Stimulated activated naive B cell treated with anti-CD40 and anti-IgM and Interleukin-4, amounts not matched to agents 10 μg/mL and 1 μg/mL and 100 μg/mL, for 72 hours (primary cell): ENCODE results near the gene MCF2L2.

Experiments
- ATAC-seq, 2 donors: fragments of 150-1000 bp; cut with Tn5 transposase; replicated peaks; 2 replicates each; pipeline ENCODE4 v1.10.0; 2021; ENCODE audit warnings: moderate library complexity in 1 of 2
- DNase-seq: peaks from one replicate; pipeline ENCODE4 v3.0.0; 2021
- H3K27ac Mint-ChIP-seq: one replicate; pipeline ENCODE4 v1.8.0; 2022; ENCODE audit warnings: mild to moderate bottlenecking, mixed read lengths
- H3K27me3 Mint-ChIP-seq, 2 donors: one replicate each; pipeline ENCODE4 v1.8.0; 2022; ENCODE audit warnings: mixed read lengths in 2 of 2
- H3K36me3 Mint-ChIP-seq, 2 donors: one replicate each; pipeline ENCODE4 v1.8.0; 2022; ENCODE audit warnings: mixed read lengths in 2 of 2, mild to moderate bottlenecking in 1 of 2
- H3K4me1 Mint-ChIP-seq, 2 donors: one replicate each; pipeline ENCODE4 v1.8.0; 2022; ENCODE audit warnings: mixed read lengths in 2 of 2, mild to moderate bottlenecking in 1 of 2
- H3K4me3 Mint-ChIP-seq, 2 donors: one replicate each; pipeline ENCODE4 v1.8.0; 2022; ENCODE audit warnings: mild to moderate bottlenecking in 2 of 2, mixed read lengths in 2 of 2, moderate library complexity in 1 of 2
- H3K9me3 Mint-ChIP-seq, 2 donors: one replicate each; pipeline ENCODE4 v1.8.0; 2022; ENCODE audit warnings: mixed read lengths in 2 of 2, mild to moderate bottlenecking in 1 of 2

Gene MCF2L2

DNA sequence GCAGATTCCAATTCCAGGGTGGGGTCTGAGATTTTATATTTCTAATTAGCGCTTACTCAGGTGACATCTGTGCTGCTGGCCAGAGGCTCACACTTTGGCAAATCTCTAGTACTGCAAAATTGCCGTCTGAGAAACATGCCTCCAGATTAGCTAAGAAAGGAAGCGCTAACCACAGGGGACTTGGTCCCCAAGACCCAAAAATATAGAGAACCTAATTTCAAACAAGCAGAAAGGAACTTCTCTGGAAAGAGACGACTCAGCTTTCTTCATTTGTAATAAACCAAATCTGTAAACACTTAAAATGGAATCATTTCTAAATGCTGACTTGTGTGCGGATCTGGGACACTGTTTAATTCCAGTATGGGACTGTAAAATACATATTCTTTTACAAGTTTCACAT is 119.7 kb downstream of the MCF2L2 start:
- Mint-ChIP-seq H3K27me3 (peaks cover 9 to 15% of the 10 kb centered on the region in 2 donors), H3K9me3 (peaks cover 0 to 2% of the 10 kb centered on the region in 2 donors), H3K4me1 (peaks cover 23 to 42% of the 10 kb centered on the region in 2 donors), H3K4me3 (no peak overlapping the region), H3K36me3 (peaks cover 4 to 14% of the 10 kb centered on the region in 2 donors), H3K27ac (no peak overlapping the region)
- DNase-seq (no peak), ATAC-seq (no peak)

GRCh38 chr3:183307749-183308148 is 120.7 kb downstream of the MCF2L2 start:
- Mint-ChIP-seq H3K27me3 (peaks cover 12 to 16% of the 10 kb centered on the region in 2 donors), H3K4me3 (peak overlapping the region; percentile 15 to 50), H3K9me3 (no peaks in the 10 kb centered on the region), H3K27ac (no peak overlapping the region), H3K36me3 (peaks cover 4 to 14% of the 10 kb centered on the region in 2 donors), H3K4me1 (peaks cover 16 to 34% of the 10 kb centered on the region in 2 donors)
- ATAC-seq (no peak), DNase-seq (no peak)

- ATAC-seq (peak; percentile 98 to 99), DNase-seq (peak; percentile 64)
- Mint-ChIP-seq H3K9me3 (no peaks in the 10 kb centered on the region), H3K27ac (peak overlapping the region; percentile 70), H3K4me1 (peaks cover 15 to 27% of the 10 kb centered on the region in 2 donors), H3K36me3 (peaks cover 4 to 14% of the 10 kb centered on the region in 2 donors), H3K27me3 (peaks cover 12 to 16% of the 10 kb centered on the region in 2 donors), H3K4me3 (peak overlapping the region; percentile 36 to 62)
Measured at GRCh38 chr3:183306798-183307671, 121.4 kb downstream of the MCF2L2 start.

GRCh38 chr3:183303690-183304089 is 124.7 kb downstream of the MCF2L2 start:
- H3K27ac Mint-ChIP-seq, result no peak overlapping the region
- peaks cover 2 to 5% of the 10 kb centered on the region in 2 donors for H3K36me3 Mint-ChIP-seq
- DNase-seq (no peak), ATAC-seq (no peak)
- H3K4me1 Mint-ChIP-seq, result peaks cover 13 to 27% of the 10 kb centered on the region in 2 donors
- H3K27me3 Mint-ChIP-seq, result peaks cover 18% of the 10 kb centered on the region in 2 donors
- no peak overlapping the region for H3K4me3 Mint-ChIP-seq
- H3K9me3 Mint-ChIP-seq, result no peaks in the 10 kb centered on the region

DNA sequence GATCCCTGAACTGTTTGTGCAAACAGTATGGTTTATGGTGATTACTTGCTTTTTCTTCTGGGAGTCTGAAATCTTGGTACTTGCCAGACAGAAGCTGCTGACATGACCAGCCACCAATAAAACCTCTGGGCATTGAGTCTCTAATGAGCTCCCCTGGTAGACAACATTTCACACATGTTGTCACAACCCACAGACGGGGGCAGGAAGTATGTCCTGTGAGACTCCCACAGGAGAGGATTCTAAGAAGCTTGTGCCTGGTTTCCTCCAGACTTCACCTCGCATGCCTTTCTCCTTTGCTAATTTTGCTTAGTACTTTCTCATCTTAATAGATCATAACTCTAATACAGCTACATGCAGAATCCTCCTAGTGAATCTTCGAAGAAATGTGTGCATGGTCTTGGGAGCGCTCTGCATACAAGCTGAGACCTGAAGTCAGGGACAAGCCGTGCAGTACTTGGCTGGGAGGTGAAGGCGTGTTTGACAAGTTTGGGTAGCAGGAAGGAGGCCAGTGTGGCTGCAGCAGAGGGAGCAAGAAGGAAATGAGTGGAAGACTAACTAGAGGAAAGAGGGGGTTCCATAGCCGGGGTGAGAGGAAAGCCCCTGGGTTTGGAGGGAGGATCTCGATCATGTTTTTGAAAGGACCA is 126.4 kb downstream of the MCF2L2 start:
- H3K27ac Mint-ChIP-seq, result no peak overlapping the region

GRCh38 chr3:183300996-183301562 is 127.3 kb downstream of the MCF2L2 start:
- H3K9me3 Mint-ChIP-seq, result peaks cover 0 to 3% of the 10 kb centered on the region in 2 donors
- ATAC-seq (no peak), DNase-seq (no peak)
- peaks cover 0 to 6% of the 10 kb centered on the region in 2 donors for H3K4me1 Mint-ChIP-seq
- H3K27me3 Mint-ChIP-seq, result peaks cover 18 to 25% of the 10 kb centered on the region in 2 donors
- peaks cover 10 to 14% of the 10 kb centered on the region in 2 donors for H3K36me3 Mint-ChIP-seq
- no peak overlapping the region for H3K27ac Mint-ChIP-seq
- H3K4me3 Mint-ChIP-seq, result no peak overlapping the region

More for the DNA sequence above, 126.4 kb downstream of the MCF2L2 start:
- no peak overlapping the region for H3K4me3 Mint-ChIP-seq
- DNase-seq (no peak), ATAC-seq (no peak)
- peaks cover 8 to 16% of the 10 kb centered on the region in 2 donors for H3K4me1 Mint-ChIP-seq
- peaks cover 13 to 19% of the 10 kb centered on the region in 2 donors for H3K27me3 Mint-ChIP-seq
- peaks cover 4 to 8% of the 10 kb centered on the region in 2 donors for H3K36me3 Mint-ChIP-seq
- no peaks in the 10 kb centered on the region for H3K9me3 Mint-ChIP-seq

- peaks cover 0 to 5% of the 10 kb centered on the region in 2 donors for H3K4me1 Mint-ChIP-seq
- peaks cover 14 to 20% of the 10 kb centered on the region in 2 donors for H3K36me3 Mint-ChIP-seq
- ATAC-seq, result no peak
- no peak overlapping the region for H3K27ac Mint-ChIP-seq
- peaks cover 20 to 25% of the 10 kb centered on the region in 2 donors for H3K27me3 Mint-ChIP-seq
- H3K4me3 Mint-ChIP-seq, result no peak overlapping the region
- H3K9me3 Mint-ChIP-seq, result peaks cover 0 to 3% of the 10 kb centered on the region in 2 donors
- DNase-seq, result no peak
Measured at GRCh38 chr3:183299976-183300375, 128.4 kb downstream of the MCF2L2 start.

GRCh38 chr3:183298701-183299153 is 129.7 kb downstream of the MCF2L2 start:
- peaks cover 16 to 21% of the 10 kb centered on the region in 2 donors for H3K27me3 Mint-ChIP-seq
- H3K4me1 Mint-ChIP-seq, result peaks cover 0 to 2% of the 10 kb centered on the region in 2 donors
- DNase-seq, result no peak
- H3K4me3 Mint-ChIP-seq, result no peak overlapping the region
- no peak overlapping the region for H3K27ac Mint-ChIP-seq
- peaks cover 0 to 3% of the 10 kb centered on the region in 2 donors for H3K9me3 Mint-ChIP-seq
- no peak for ATAC-seq
- peaks cover 16 to 21% of the 10 kb centered on the region in 2 donors for H3K36me3 Mint-ChIP-seq

DNA sequence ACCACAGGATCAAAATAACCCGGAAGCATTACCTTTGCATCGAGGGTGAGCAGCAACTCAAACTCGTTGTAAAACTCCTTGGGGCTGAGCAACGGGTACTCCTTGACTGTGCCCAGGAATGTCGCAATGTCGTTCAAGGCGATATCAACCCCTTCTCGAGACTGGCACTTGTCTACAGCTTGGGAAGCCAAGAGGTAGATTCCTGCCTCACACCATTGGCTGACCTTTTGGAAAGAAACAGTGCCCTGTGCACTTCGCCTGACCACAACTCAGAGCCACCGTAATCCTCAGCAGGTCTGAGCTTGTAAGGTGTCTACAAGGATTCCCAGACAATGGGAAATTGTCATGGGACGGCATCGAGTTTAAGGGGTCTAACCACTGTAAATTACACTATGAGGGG is 131.5 kb downstream of the MCF2L2 start:
- no peak overlapping the region for H3K4me3 Mint-ChIP-seq
- peaks cover 0 to 3% of the 10 kb centered on the region in 2 donors for H3K9me3 Mint-ChIP-seq
- H3K36me3 Mint-ChIP-seq, result peaks cover 16 to 22% of the 10 kb centered on the region in 2 donors
- no peaks in the 10 kb centered on the region for H3K4me1 Mint-ChIP-seq
- ATAC-seq (no peak), DNase-seq (no peak)
- H3K27ac Mint-ChIP-seq, result no peak overlapping the region
- peaks cover 12 to 18% of the 10 kb centered on the region in 2 donors for H3K27me3 Mint-ChIP-seq

- Mint-ChIP-seq H3K4me1 (peaks cover 0 to 2% of the 10 kb centered on the region in 2 donors), H3K27ac (no peak overlapping the region)
- no peak for DNase-seq
Measured at GRCh38 chr3:183295211-183295610, 133.2 kb downstream of the MCF2L2 start.

DNA sequence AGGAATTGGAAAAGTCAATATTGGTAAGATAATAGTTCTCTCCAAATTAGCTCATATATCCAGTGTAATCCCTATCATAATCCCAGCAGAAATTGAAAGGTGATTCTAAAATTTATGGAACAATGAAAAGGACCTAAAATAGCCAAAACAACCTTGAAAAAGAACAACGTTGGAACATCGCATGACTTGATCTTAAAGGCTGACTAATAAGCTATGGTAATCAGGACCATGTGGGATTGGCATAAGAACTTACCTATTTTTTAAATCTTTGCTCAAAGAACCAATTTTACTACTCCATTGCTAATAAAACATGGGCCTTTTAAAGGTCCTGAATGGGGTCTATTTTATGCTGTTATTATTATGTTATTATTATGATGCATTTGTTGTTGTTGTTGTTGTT is 134.5 kb downstream of the MCF2L2 start:
- DNase-seq, result no peak
- H3K9me3 Mint-ChIP-seq, result peaks cover 0 to 3% of the 10 kb centered on the region in 2 donors
- H3K4me3 Mint-ChIP-seq, result no peak overlapping the region
- peaks cover 25 to 30% of the 10 kb centered on the region in 2 donors for H3K36me3 Mint-ChIP-seq
- no peak for ATAC-seq
- H3K4me1 Mint-ChIP-seq, result peaks cover 1 to 5% of the 10 kb centered on the region in 2 donors
- H3K27me3 Mint-ChIP-seq, result peaks cover 6 to 17% of the 10 kb centered on the region in 2 donors
- no peak overlapping the region for H3K27ac Mint-ChIP-seq

More at GRCh38 chr3:183295211-183295610, 133.2 kb downstream of the MCF2L2 start:
- no peak for ATAC-seq
- Mint-ChIP-seq H3K36me3 (peaks cover 23 to 27% of the 10 kb centered on the region in 2 donors), H3K4me3 (no peak overlapping the region), H3K27me3 (peaks cover 6 to 17% of the 10 kb centered on the region in 2 donors), H3K9me3 (peaks cover 0 to 3% of the 10 kb centered on the region in 2 donors)

DNA sequence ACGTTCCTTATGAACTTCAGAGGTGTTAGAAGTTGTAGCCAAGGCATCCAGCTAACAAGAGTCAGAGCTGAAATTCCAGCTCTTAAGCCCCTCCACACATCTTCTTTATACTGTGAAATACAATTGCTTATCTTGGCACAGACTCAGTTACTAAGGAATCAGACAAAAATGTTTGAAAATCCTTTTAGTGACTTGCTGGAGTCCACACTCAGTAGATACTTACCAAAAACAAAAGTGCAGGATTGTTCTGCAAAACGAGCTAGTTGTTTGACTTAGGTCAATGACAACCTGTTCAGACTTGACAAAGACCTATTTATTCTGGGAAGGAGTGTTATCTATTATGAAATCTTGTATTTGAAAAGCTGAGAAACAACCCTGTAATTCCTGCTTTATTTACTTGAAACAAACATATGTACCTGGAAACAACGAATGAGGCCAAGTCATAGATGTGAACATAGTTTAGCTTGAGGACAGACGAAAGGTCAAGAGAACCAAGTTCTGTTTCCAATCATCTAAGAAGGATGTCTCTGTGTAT is 136.9 kb downstream of the MCF2L2 start:
- peaks cover 9 to 14% of the 10 kb centered on the region in 2 donors for H3K4me1 Mint-ChIP-seq
- peaks cover 6 to 9% of the 10 kb centered on the region in 2 donors for H3K27me3 Mint-ChIP-seq
- peaks cover 0 to 3% of the 10 kb centered on the region in 2 donors for H3K9me3 Mint-ChIP-seq
- no peak overlapping the region for H3K4me3 Mint-ChIP-seq
- DNase-seq (no peak), ATAC-seq (no peak)
- peaks cover 22 to 26% of the 10 kb centered on the region in 2 donors for H3K36me3 Mint-ChIP-seq
- H3K27ac Mint-ChIP-seq, result no peak overlapping the region

- ATAC-seq (no peak), DNase-seq (no peak)
- Mint-ChIP-seq H3K9me3 (no peaks in the 10 kb centered on the region), H3K27ac (no peak overlapping the region), H3K36me3 (peaks cover 16 to 18% of the 10 kb centered on the region in 2 donors), H3K4me1 (peaks cover 13 to 27% of the 10 kb centered on the region in 2 donors), H3K27me3 (peaks cover 0 to 5% of the 10 kb centered on the region in 2 donors), H3K4me3 (no peak overlapping the region)
Measured at GRCh38 chr3:183290216-183290615, 138.2 kb downstream of the MCF2L2 start.

- H3K4me1 Mint-ChIP-seq, result peaks cover 19 to 34% of the 10 kb centered on the region in 2 donors
- H3K36me3 Mint-ChIP-seq, result peaks cover 12 to 14% of the 10 kb centered on the region in 2 donors
- no peak overlapping the region for H3K27ac Mint-ChIP-seq
- DNase-seq, result no peak
- H3K9me3 Mint-ChIP-seq, result no peaks in the 10 kb centered on the region
- ATAC-seq, result no peak
- H3K4me3 Mint-ChIP-seq, result no peak overlapping the region
- H3K27me3 Mint-ChIP-seq, result peaks cover 0 to 5% of the 10 kb centered on the region in 2 donors
Measured at GRCh38 chr3:183288117-183288516, 140.3 kb downstream of the MCF2L2 start.
